Endothelial cell of umbilical vein (primary cell): ENCODE data around the gene TOMM40L. TPM values are rescaled to one million over a fixed set of nuclear protein-coding genes. Genes with fewer than 3 reads are reported as not detected.

Experiments used
- BruUV-seq: library from RNA; stranded (reverse); fragments of 400-500 nt; replicated peaks from 2 replicates; lab custom pipeline; 2021; lab: Mats Ljungman, UMichigan
- CTCF ChIA-PET: fragments of 300-600, 350-600 bp; sonication (Branson Sonifier 250); formaldehyde crosslinking; loops from one replicate; lab custom pipeline; 2021; ENCODE audit warnings: antibody characterized with exemption, inconsistent platforms; lab: Charles Lee
- POLR2A ChIA-PET: fragments of 300-600, 350-600 bp; sonication (Branson Sonifier 250); formaldehyde crosslinking; loops from one replicate; lab custom pipeline; 2021; ENCODE audit warnings: antibody characterized with exemption, inconsistent platforms; lab: Charles Lee
- DNase-seq: peaks from one replicate; pipeline ENCODE4 v3.0.0-alpha.2; 2011; ENCODE audit warnings: low read depth, low spot score
- FAIRE-seq: peaks from 2 replicates; lab custom pipeline; 2011; peaks lifted over from hg19 to GRCh38; lab: Jason Lieb, UNC
- H2AFZ ChIP-seq: 2 replicates; pipeline ENCODE4 v1.6.0; 2012; ENCODE audit warnings: low read depth, low read length, control low read depth, inconsistent platforms
- H3K27ac ChIP-seq: 2 replicates; pipeline ENCODE4 v1.5.1; 2011; ENCODE audit warnings: low read depth, mild to moderate bottlenecking, control low read depth, low read length, moderate library complexity; ENCODE audit not compliant: insufficient read depth
- H3K27me3 ChIP-seq, 2 experiments: 2 replicates each; pipeline versions ENCODE4 v1.6.0 to v1.6.1; 2011; ENCODE audit warnings: low read length in 2 of 2, mixed read lengths in 1 of 2; ENCODE audit not compliant: control insufficient read depth in 2 of 2, insufficient read depth in 2 of 2
- H3K36me3 ChIP-seq, 2 experiments: 2 replicates in 1 of 2; 3 replicates in 1 of 2; pipeline ENCODE4 v1.5.1; 2011; ENCODE audit warnings: low read length in 2 of 2, mild to moderate bottlenecking in 1 of 2, moderate library complexity in 1 of 2; ENCODE audit not compliant: control insufficient read depth in 2 of 2, insufficient read depth in 2 of 2; ENCODE audit errors: extremely low read depth in 1 of 2
- H3K4me1 ChIP-seq: 3 replicates; pipeline ENCODE4 v1.5.1; 2011; ENCODE audit warnings: mild to moderate bottlenecking, low read length; ENCODE audit not compliant: control insufficient read depth, insufficient read depth; ENCODE audit errors: extremely low read depth
- H3K4me2 ChIP-seq: 2 replicates; pipeline ENCODE4 v1.6.1; 2011; ENCODE audit warnings: low read length, control low read depth, mixed read lengths; ENCODE audit not compliant: insufficient read depth
- H3K4me3 ChIP-seq, 3 experiments: fragments of 200-600 bp in 1 of 3; sonication (generic), shearing (Covaris generic) in 1 of 3; replicated peaks in 1 of 3; 2 replicates each; pipeline ENCODE4 v1.5.1; 2011 to 2016; ENCODE audit warnings: control low read depth in 3 of 3, low read length in 3 of 3, mild to moderate bottlenecking in 2 of 3, inconsistent platforms in 1 of 3, low read depth in 1 of 3, moderate library complexity in 1 of 3; ENCODE audit not compliant: insufficient read depth in 1 of 3
- H3K79me2 ChIP-seq: 2 replicates; pipeline ENCODE4 v1.6.0; 2012; ENCODE audit warnings: low read length, inconsistent platforms; ENCODE audit not compliant: control insufficient read depth, insufficient read depth
- H3K9ac ChIP-seq: replicated peaks from 2 replicates; pipeline ENCODE3; 2011; ENCODE audit warnings: low read length, control low read depth; ENCODE audit not compliant: insufficient read depth; ENCODE audit errors: extremely low read depth
- H3K9me1 ChIP-seq: replicated peaks from 3 replicates; pipeline ENCODE4 v1.6.0; 2011; ENCODE audit warnings: mild to moderate bottlenecking, low read length; ENCODE audit not compliant: control insufficient read depth, insufficient read depth; ENCODE audit errors: extremely low read depth
- H3K9me3 ChIP-seq: replicated peaks from 2 replicates; pipeline ENCODE4 v1.5.1; 2012; ENCODE audit warnings: low read length, inconsistent platforms; ENCODE audit not compliant: control insufficient read depth, insufficient read depth
- H4K20me1 ChIP-seq: replicated peaks from 2 replicates; pipeline ENCODE3; 2011; ENCODE audit warnings: mild to moderate bottlenecking, low read length; ENCODE audit not compliant: control insufficient read depth, insufficient read depth; ENCODE audit errors: extremely low read depth
- CTCF ChIP-seq, 2 donors: IDR thresholded peaks; 1 replicate in 1 of 2; 2 replicates in 1 of 2; pipeline ENCODE4 v1.5.1; 2011; ENCODE audit warnings: low read length in 2 of 2, mild to moderate bottlenecking in 2 of 2, moderate library complexity in 2 of 2, control low read depth in 1 of 2, inconsistent platforms in 1 of 2, low read depth in 1 of 2; ENCODE audit not compliant: insufficient read depth in 1 of 2; ENCODE audit errors: extremely low read depth in 1 of 2
- EZH2 ChIP-seq: IDR thresholded peaks from 2 replicates; pipeline ENCODE4 v1.6.1; 2012; ENCODE audit warnings: borderline replicate concordance, low read depth, mild to moderate bottlenecking, moderate library complexity, low read length, inconsistent platforms; ENCODE audit not compliant: severe bottlenecking
- FOS ChIP-seq: IDR thresholded peaks from 2 replicates; pipeline ENCODE4 v1.6.1; 2011; ENCODE audit warnings: mild to moderate bottlenecking, low read length, moderate library complexity, borderline replicate concordance; ENCODE audit not compliant: insufficient read depth
- JUN ChIP-seq: IDR thresholded peaks from 2 replicates; pipeline ENCODE4 v1.6.1; 2011; ENCODE audit warnings: borderline replicate concordance, low read depth; ENCODE audit not compliant: insufficient read length, insufficient read depth
- MAX ChIP-seq: IDR thresholded peaks from 2 replicates; pipeline ENCODE4 v1.6.1; 2011; ENCODE audit not compliant: insufficient read depth, insufficient read length
- MYC ChIP-seq: IDR thresholded peaks from one replicate; pipeline ENCODE4 v1.6.1; 2011; ENCODE audit warnings: mild to moderate bottlenecking, low read depth, low read length
- POLR2A ChIP-seq: IDR thresholded peaks from 2 replicates; pipeline ENCODE4 v1.6.1; 2012; ENCODE audit warnings: low read depth, mild to moderate bottlenecking, control low read depth, low read length
- POLR2AphosphoS5 ChIP-seq: IDR thresholded peaks from 2 replicates; pipeline ENCODE4 v1.6.1; 2012; ENCODE audit warnings: low read depth, mild to moderate bottlenecking, control low read depth, low read length, moderate library complexity; ENCODE audit not compliant: insufficient read depth
- dilution Hi-C: fragments of 300-500 bp; cut with MboI; formaldehyde crosslinking; loops from one replicate; pipeline ENCODE4 v1.15.0; 2019; ENCODE audit warnings: low sequenced_read_pairs; ENCODE audit not compliant: extremely low pct_ligation_motif_present
- intact Hi-C: fragments of 100-400 bp; cut with micrococcal nuclease; formaldehyde crosslinking; loops from one replicate; pipeline ENCODE4 v1.10.0; 2022
- polyA plus RNA-seq, 4 experiments: library from polyadenylated mRNA; depleted of rRNA in 3 of 4; stranded (reverse) in 3 of 4; unstranded in 1 of 4; fragments of >200 nt; gene quantifications; 2 replicates each; pipeline versions ENCODE4 v1.2.1 to v1.2.3, GENCODE V29; 2011 to 2012; ENCODE audit warnings: missing spikeins in 1 of 4
- total RNA-seq: library from RNA; stranded (reverse); gene quantifications from 2 replicates; pipeline ENCODE4 v1.2.3, GENCODE V29; 2021

Gene TOMM40L
- total and polyA plus RNA-seq, 2 donors (not counting 3 experiments of a cell fraction or from before 2014, with no cell fraction given): 18.6 to 18.7 TPM

DNA sequence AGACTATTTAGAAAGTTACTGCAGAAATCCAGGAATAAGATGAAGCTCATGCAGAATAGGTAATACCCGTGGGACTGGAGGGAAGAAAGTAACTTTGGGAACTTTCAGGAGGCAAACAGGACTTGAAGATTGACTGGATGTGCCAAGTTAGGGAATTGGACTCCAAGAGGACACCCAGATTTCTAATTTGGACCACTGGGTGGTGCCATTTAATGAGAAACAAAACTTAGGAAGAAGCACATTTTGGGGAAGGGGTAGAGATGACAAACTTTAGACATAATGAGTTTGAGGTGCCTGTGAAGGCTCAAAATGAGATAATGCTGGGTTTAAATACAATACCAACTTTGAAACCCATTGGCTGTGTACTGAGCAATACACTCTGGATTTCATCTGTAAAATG is 45.2 kb upstream of the TOMM40L start:
- H3K9me1 ChIP-seq: no peaks in the 10 kb centered on the region
- no TSS peak for BruUV-seq
- H3K4me2 ChIP-seq: no peak overlapping the region
- no peak overlapping the region for H3K27ac ChIP-seq
- no peaks in the 10 kb centered on the region for H4K20me1 ChIP-seq
- FAIRE-seq: peak; percentile 33
- no peak overlapping the region for H2AFZ ChIP-seq
- POLR2A ChIA-PET: interaction anchor here (0.7 kb wide), 1 partner anchor 14 kb away, joined by 5 read pairs; the partner anchor contains the start of gene PPOX
- peaks cover 8% of the 10 kb centered on the region for H3K79me2 ChIP-seq
- H3K4me3 ChIP-seq: no peak overlapping the region
- H3K36me3 ChIP-seq: no peaks in the 10 kb centered on the region
- H3K27me3 ChIP-seq: no peaks in the 10 kb centered on the region
- no peak for TF ChIP-seq JUN
- TF ChIP-seq CTCF (IDR thresholded peaks at IDR 0.05; ENCODE audit: extremely low read depth in 1 of 2, insufficient read depth in 1 of 2, low read depth in 1 of 2, low read length in 2 of 2): peak; percentile 10 to 13
- no peak for TF ChIP-seq MAX
- peaks cover 23% of the 10 kb centered on the region for H3K4me1 ChIP-seq
- CTCF ChIA-PET: interaction anchor here (0.6 to 2.8 kb wide), 5 partner anchors 9 to 202 kb away, joined by 3 to 10 read pairs (median 6); partner anchors contain the start of genes PPOX and TOMM40L
- intact Hi-C loops (no loop called here), dilution Hi-C loops (no loop called here)
- H3K9me3 ChIP-seq: no peaks in the 10 kb centered on the region
- H3K9ac ChIP-seq: no peak overlapping the region
- no peak for DNase-seq

DNA sequence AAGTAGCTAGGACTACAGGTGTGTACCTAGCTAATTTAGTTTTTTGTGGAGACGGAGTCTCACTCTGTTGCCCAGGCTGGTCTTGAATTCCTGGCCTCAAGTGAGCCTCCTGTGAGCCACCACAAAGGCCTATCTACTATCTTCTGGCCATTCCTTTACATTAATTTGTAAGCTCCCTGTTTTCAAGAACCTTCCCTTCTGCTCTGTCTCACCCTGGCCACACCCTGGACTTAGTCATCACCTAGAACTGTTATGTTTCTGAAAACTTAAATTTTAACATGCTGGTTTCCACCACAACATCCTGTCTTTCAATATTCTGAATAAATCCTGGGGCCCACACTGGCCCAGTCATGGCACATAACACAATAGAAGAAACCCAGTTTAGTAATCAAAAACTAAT is 43.6 kb upstream of the TOMM40L start:
- dilution Hi-C loops (no loop called here), intact Hi-C loops (no loop called here)
- Histone ChIP-seq H3K9me1 (no peaks in the 10 kb centered on the region), H3K27me3 (no peaks in the 10 kb centered on the region), H2AFZ (peak overlapping the region; percentile 55), H3K4me1 (peaks cover 25% of the 10 kb centered on the region), H4K20me1 (no peaks in the 10 kb centered on the region), H3K79me2 (no peaks in the 10 kb centered on the region), H3K9ac (no peak overlapping the region), H3K4me3 (no peak overlapping the region), H3K36me3 (no peaks in the 10 kb centered on the region), H3K4me2 (no peak overlapping the region), H3K9me3 (no peaks in the 10 kb centered on the region), H3K27ac (no peak overlapping the region)
- TF ChIP-seq POLR2A (no peak), EZH2 (no peak), MYC (no peak), POLR2AphosphoS5 (no peak), FOS (peak; percentile 25)
- CTCF ChIA-PET: interaction anchor here (1.5 to 2.8 kb wide), 7 partner anchors 10 to 200 kb away, joined by 5 to 15 read pairs (median 8); partner anchors contain the start of genes NDUFS2, PPOX and TOMM40L
- no TSS peak for BruUV-seq
- POLR2A ChIA-PET: no interaction called here
- DNase-seq: no peak
- FAIRE-seq: peak; percentile 56
